NCI-H1105 treated with DMSO at 0.1 percent for 48 hours (cell line): ENCODE results near the gene KLHDC4.
"Not testable (repeated sequence)": the region's sequence is repeated elsewhere in the genome, so short reads cannot be mapped to it uniquely, and the experiment has no call there.

Experiments
- DNase-seq: peaks from one replicate; lab custom pipeline; 2025; lab: John Stamatoyannopoulos, UW

KLHDC4 gene

GRCh38 chr16:87684106-87684677 lies 81.6 kb downstream of the KLHDC4 start:
- DNase-seq, result no peak

- DNase-seq, result no peak
Observed at GRCh38 chr16:87682852-87683399, 82.9 kb downstream of the KLHDC4 start.

- no peak for DNase-seq
Observed at GRCh38 chr16:87681981-87682570, 83.7 kb downstream of the KLHDC4 start.

- DNase-seq, result not testable (repeated sequence)
Observed at GRCh38 chr16:87681051-87681602, 84.7 kb downstream of the KLHDC4 start.

GRCh38 chr16:87680272-87680644 lies 85.5 kb downstream of the KLHDC4 start:
- DNase-seq, result no peak

GRCh38 chr16:87679593-87680271 lies 86.1 kb downstream of the KLHDC4 start:
- no peak for DNase-seq

- no peak for DNase-seq
Observed at GRCh38 chr16:87678618-87679017, 87.2 kb downstream of the KLHDC4 start.

GRCh38 chr16:87677830-87678229 lies 88.0 kb downstream of the KLHDC4 start:
- DNase-seq, result no peak

- no peak for DNase-seq
Observed at GRCh38 chr16:87675111-87675719, 90.6 kb downstream of the KLHDC4 start.

GRCh38 chr16:87674419-87674818 lies 91.4 kb downstream of the KLHDC4 start:
- DNase-seq, result no peak

GRCh38 chr16:87671715-87672270 lies 94.0 kb downstream of the KLHDC4 start:
- DNase-seq, result no peak

- DNase-seq, result no peak
Observed at GRCh38 chr16:87671221-87671620, 94.6 kb downstream of the KLHDC4 start.

- DNase-seq, result no peak
Observed at GRCh38 chr16:87669672-87670071, 96.1 kb downstream of the KLHDC4 start.

- DNase-seq, result no peak
Observed at GRCh38 chr16:87667946-87668345, 97.8 kb downstream of the KLHDC4 start.

GRCh38 chr16:87667443-87667842 lies 98.3 kb downstream of the KLHDC4 start:
- DNase-seq, result no peak

GRCh38 chr16:87666919-87667318 lies 98.9 kb downstream of the KLHDC4 start:
- no peak for DNase-seq

GRCh38 chr16:87665193-87665592 lies 100.6 kb downstream of the KLHDC4 start:
- no peak for DNase-seq

- no peak for DNase-seq
Observed at GRCh38 chr16:87664792-87665191, 101.0 kb downstream of the KLHDC4 start.

- no peak for DNase-seq
Observed at GRCh38 chr16:87662254-87663204, 103.3 kb downstream of the KLHDC4 start.

- no peak for DNase-seq
Observed at GRCh38 chr16:87661561-87661960, 104.2 kb downstream of the KLHDC4 start.

GRCh38 chr16:87658564-87659225 lies 107.1 kb downstream of the KLHDC4 start:
- no peak for DNase-seq
